Endothelial cell of umbilical vein (primary cell): ENCODE data around the gene FBXO38.

Experiments
- CTCF ChIP-seq, 2 donors: IDR thresholded peaks; 1 replicate in 1 of 2; 2 replicates in 1 of 2; pipeline ENCODE4 v1.5.1; 2011; ENCODE audit warnings: low read length in 2 of 2, mild to moderate bottlenecking in 2 of 2, moderate library complexity in 2 of 2, control low read depth in 1 of 2, inconsistent platforms in 1 of 2, low read depth in 1 of 2; ENCODE audit not compliant: insufficient read depth in 1 of 2; ENCODE audit errors: extremely low read depth in 1 of 2
- EZH2 ChIP-seq: IDR thresholded peaks from 2 replicates; pipeline ENCODE4 v1.6.1; 2012; ENCODE audit warnings: borderline replicate concordance, low read depth, mild to moderate bottlenecking, moderate library complexity, low read length, inconsistent platforms; ENCODE audit not compliant: severe bottlenecking
- FOS ChIP-seq: IDR thresholded peaks from 2 replicates; pipeline ENCODE4 v1.6.1; 2011; ENCODE audit warnings: mild to moderate bottlenecking, low read length, moderate library complexity, borderline replicate concordance; ENCODE audit not compliant: insufficient read depth
- JUN ChIP-seq: IDR thresholded peaks from 2 replicates; pipeline ENCODE4 v1.6.1; 2011; ENCODE audit warnings: borderline replicate concordance, low read depth; ENCODE audit not compliant: insufficient read length, insufficient read depth
- MAX ChIP-seq: IDR thresholded peaks from 2 replicates; pipeline ENCODE4 v1.6.1; 2011; ENCODE audit not compliant: insufficient read depth, insufficient read length
- MYC ChIP-seq: IDR thresholded peaks from one replicate; pipeline ENCODE4 v1.6.1; 2011; ENCODE audit warnings: mild to moderate bottlenecking, low read depth, low read length
- POLR2A ChIP-seq: IDR thresholded peaks from 2 replicates; pipeline ENCODE4 v1.6.1; 2012; ENCODE audit warnings: low read depth, mild to moderate bottlenecking, control low read depth, low read length
- POLR2AphosphoS5 ChIP-seq: IDR thresholded peaks from 2 replicates; pipeline ENCODE4 v1.6.1; 2012; ENCODE audit warnings: low read depth, mild to moderate bottlenecking, control low read depth, low read length, moderate library complexity; ENCODE audit not compliant: insufficient read depth

GRCh38 chr5:148390914-148391313 is 7.2 kb downstream of the FBXO38 start:
- TF ChIP-seq CTCF (IDR thresholded peaks at IDR 0.05; ENCODE audit: extremely low read depth in 1 of 2, insufficient read depth in 1 of 2, low read depth in 1 of 2, low read length in 2 of 2) (no peak), POLR2A (no peak), POLR2AphosphoS5 (no peak), JUN (no peak), EZH2 (no peak), MYC (no peak), FOS (no peak), MAX (no peak)
